NCI-H2196 (cell line): Measurements from ENCODE around the gene FKTN.

Experiments used
- DNase-seq: peaks from one replicate; lab custom pipeline; 2025; ENCODE audit not compliant: unreplicated experiment; lab: John Stamatoyannopoulos, UW

FKTN gene

DNA sequence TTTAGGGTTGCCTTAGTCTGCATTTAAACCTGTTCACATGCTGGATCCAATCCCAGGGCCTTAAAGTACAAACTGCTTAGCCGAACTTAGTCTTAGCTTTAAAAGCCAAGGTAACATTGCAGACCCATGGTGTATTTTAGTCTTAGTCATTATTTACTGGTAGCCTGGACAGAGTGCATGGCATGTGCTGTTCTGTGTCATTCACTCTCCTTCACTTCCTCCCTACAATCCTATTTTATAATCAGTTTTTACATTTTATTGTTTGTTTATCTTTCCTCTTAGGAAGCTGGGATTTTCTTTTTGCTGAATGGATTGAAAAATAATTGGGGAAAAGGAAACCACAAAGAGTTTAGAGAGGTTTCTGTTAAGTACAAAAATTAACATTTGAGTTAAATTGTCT is 74.9 kb downstream of the FKTN start:
- DNase-seq: no peak

DNA sequence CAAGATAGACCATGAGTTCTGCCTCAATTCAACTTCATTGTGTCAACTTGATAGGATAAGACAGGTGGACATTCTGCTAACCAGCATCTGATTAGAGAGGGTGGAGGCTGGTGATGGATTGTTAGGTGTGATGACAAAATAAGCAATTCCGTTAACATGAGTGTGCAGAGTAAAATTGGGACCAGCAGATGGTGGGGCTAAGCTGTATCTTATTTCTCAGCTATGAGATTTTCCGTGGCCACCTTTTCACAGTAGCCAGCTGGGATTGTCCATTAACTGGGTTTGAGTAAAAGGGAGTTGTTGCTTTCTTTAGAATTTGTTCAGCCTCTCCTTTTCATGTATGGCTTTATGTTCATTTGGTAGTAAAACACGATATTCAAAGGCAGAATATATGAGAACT is 75.5 kb downstream of the FKTN start:
- no peak for DNase-seq

DNA sequence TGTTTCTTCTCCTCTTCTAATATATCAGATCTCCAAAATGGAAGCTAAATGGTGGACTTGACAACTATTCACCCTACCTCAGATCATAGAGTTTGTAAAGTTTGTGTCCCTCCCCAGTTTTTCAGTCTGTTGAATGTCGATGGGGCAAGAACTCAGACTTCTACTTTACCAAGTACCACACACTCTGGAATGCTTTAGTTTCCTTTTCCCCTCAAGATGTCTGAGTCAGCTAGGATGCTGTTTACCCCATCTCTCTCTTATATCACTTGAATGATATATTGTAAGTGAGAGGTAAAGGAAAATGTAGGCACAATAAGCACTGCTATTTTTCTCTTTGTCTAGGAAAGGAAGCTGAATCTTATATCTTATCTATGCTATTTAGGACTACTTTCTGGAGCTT is 78.4 kb downstream of the FKTN start:
- no peak for DNase-seq

DNA sequence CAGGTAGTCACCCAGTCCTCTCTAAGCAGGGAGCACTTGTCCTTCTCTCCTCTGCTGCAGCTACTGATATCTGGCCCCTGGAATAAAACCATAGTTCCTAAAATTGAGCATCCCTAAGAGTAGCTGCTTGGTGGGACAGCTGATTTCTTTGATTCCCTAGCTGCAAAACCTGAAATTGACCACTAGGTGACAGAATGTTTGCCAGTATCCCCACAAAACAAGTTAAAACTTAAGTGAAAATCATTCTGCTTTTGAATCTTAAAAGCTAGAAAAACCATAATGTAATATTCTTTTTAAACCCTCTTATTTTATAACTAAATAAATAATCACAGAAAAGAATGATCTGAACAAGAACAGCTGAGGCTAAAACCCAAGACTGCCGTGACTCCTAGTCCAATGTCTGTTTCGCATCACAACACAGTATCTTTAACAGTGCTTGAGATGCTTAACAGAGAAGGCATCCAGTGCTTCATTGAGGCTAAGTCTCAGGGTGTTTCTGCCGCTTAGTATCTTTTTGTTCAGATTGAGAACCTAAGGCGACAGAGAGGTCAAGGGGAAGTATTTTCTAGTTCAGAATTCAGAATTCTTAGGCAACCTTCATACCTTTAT is 80.0 kb downstream of the FKTN start:
- no peak for DNase-seq

DNA sequence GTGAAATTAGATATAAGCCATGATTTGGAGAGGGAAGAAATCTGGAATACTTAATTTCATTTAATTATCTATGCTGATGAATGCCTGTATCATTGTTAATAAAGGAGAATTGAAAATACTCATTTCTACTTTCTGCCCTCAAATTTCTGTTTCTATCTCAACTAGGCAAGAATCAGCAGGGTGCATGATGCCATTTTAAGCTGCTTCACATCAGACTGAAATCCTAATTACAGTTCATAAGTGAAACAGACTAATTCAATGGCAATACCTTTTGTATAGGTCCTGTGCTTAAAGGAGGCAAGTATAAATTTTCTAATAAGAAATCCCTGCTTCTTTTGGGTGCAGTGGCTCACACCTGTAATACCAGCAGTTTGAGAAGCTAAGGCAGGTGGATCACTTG is 82.0 kb downstream of the FKTN start:
- no peak for DNase-seq

DNA sequence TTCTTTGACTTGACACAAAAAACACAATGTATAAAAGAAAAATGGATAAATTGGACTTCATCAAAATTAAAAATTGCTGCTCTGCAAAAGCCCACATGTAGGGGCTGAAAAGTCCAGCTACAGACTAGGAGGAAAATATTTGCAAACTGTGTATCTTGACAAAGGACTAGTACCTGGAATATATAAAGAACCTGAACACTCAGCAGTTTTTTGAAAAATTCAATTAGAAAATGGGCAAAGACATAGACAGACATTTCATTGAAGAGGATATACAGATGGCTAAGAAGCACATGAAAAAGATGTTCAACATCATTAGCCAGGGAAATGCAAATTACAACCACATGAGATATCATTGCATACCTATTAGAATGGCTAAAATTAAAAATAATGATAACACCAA is 85.9 kb downstream of the FKTN start:
- DNase-seq: no peak

DNA sequence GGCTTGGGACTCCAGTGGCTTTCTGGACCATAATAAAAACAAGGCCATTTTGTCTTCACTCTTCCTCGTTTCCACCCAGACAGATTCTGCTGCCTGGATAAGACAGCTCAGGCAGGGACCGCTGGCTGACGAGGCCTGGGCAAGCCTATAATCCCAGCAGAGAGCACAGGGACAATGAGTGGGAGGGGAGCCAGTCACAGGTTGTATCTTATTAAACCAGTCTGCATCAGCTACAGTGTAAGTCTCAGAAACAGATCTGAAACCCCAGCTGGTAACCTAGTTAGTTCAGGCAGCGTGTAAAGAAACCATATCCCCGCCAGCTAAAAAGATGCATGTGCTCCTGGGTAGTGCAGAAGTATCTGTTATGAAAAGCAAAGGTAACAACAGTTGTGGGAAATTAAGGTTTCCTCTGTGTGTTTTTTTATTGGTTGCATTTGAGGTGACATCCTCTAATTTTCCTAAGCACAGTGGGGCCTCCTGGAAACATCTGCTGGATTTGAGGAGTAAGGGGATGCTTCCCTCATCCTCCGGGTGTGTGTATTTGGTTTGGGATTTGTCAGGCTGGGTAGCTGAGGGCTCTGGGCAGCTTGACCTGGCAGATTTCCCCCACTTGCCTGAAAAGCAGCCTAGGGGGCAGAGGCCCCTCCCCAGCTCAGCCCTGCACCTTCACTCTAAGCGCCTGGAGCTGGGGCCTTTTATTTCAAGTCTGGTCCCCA is 89.1 kb downstream of the FKTN start:
- DNase-seq: no peak

DNA sequence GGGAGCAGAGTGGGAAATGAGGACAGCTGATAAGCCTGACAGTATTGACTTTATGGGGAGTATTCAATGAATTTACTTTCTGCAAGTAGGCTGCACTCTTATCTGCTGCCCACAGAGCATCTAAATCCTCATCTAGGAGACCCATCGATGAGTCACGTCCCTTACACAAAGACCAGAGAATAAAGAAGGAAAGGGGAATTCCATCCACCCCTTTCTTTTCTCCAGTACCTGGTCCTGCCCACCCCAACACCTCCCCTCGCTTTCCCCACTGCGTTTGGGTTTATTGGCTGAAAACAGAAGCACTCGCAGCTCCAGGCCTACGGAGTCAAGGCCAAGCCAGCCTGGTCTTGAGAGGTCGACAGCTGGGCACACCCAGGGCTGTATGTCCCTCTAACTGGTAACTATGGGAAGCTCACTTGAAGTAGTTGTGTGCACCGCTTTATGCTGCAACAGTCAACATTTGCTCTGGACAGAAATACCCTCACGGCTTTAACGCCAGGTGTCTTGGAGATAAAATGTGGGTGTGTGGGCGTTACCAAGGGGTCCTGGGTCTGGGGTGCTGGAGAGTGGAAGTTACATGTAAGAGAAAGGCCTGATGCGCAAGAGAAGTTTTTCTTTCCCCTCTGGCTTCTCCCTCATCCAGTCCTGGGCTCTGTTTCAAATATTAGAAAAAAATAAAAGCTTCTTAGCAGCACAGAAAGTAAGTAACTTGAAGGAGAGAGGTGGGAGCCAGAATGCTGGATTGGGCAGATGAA is 89.8 kb downstream of the FKTN start:
- DNase-seq: no peak

DNA sequence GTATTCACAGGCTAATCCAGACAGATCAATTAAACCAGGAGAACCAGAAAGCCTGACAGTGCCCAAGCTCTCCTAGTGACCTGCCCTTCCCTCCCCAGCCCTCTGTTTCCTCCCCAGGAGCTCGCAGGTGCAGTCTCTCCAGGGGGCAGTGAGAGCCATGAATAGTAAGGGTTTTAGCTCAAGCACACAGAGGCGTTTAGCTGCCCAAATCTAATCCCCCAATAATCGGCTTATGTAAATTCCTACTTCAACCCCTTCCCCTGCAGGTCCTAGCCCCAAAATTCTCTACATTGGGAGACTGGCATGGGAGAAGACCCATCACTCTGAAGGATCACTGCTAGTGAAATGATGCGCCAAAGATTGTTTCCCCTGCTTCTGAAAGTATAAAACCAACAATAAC is 93.9 kb downstream of the FKTN start:
- DNase-seq: no peak

DNA sequence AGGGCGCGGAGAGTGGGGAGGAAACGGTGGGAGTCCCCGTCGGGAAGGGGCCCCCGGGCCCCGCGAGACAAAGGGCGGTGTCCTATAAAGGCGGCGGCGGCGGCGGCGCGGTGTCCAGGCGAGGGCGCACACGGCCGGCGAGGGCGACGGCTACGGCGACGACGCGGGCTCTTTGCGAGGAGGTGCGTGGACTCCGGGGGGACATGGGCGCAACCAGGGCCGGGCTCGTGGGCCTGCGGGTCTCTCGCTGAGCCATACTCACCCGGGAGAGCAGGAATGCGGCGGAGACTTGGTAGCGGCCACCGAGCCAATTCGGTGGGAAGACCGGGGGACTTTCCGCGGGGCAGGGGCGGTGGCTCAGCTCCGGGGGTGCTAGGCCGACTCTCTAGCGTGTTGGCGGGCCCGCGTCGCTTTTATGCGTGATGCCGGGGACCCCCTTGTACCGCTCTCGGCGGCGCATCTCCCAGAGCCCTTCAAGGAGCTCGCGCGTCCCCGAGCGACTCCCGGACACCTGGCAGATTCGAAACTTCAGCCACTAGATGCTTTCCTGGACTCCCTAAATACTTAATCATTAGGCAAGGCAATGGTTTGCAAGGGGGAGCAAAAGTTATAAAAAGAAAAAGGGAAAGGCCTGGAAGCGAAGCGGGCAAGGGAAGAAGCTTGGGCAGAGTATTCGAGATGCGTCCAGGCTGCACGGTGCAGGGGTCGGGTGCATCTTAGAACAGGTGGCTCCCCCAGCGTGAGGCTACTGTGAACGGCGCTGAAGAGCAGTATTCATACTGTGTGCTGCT is 98.4 kb downstream of the FKTN start:
- DNase-seq: peak; percentile 23

DNA sequence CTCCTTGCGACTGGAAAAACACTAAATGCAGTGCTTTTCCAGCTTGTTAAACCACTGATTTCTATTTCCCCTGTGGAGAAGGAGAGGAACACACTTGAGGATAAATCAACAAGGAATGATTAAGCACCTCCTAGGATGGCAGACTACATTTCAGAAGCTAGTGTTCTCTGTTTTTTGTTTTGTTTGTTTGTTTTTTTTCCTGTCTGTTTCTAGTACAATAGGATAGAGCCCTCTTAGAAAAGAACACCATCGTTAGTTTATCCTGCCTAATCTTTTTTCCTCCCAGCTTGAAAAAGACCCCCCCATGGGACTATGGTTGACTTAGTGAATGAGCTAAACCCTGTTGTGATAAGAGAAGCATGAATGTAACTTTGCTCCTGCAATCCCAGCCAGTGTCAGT is 100.4 kb downstream of the FKTN start:
- DNase-seq: no peak

DNA sequence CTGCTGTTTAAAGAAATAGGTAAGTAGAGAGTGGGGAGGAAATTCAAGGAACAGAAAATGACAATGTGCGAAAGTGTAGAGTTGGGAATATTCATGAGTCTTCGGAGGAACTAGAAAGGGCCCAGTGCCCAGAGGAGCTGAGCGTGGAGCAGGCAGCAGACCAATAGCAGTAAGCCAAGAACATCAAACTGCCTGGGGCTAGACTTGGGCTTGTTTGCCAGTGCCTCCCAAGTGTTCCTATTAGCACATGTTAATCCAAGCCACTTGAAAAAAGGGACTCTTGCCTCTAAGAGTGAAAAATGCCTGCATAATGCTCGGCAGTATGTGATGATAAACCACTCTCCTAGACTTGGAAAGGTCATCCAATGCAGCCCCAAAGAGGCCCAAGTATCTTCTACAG is 103.1 kb downstream of the FKTN start:
- no peak for DNase-seq

DNA sequence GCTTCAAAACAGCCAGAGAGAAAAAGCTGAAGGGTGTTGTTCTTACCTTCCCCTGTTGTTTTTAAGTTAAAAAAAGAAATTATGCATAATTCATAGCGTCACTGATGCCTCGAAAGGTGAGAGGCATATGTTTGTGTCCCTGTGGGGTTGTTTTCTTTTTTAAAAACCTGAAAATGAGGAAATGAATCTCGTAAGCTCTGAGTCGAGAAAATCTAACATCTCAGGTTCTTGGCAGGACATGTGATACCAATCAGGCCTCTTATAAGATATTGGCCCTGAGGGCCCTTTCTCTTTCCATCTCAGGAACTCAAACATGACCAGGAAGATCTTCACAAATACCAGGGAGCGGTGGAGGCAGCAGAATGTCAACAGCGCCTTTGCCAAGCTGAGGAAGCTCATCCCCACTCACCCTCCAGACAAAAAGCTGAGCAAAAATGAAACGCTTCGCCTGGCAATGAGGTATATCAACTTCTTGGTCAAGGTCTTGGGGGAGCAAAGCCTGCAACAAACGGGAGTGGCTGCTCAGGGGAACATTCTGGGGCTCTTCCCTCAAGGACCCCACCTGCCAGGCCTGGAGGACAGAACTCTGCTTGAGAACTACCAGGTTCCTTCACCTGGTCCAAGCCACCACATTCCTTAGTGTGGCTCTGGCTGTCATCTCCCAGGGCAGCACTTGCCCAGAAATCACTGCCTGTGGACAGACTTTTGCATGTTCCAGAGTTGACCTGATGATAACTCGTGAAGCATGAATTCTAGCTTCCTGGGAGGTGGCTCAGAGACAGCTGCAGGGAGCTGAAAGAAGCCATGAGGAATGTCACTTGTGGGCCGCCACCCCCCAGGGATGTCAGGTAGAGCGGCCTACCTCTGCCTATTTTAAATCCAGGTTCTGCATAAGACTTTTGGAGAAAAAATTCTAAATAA is 104.5 kb downstream of the FKTN start, which contains the start of gene TAL2:
TSS of gene TAL2 (plus strand) at position 274 of the 921 bp plus-strand sequence. CDS start at position 314, 40 bp downstream.
- no peak for DNase-seq

DNA sequence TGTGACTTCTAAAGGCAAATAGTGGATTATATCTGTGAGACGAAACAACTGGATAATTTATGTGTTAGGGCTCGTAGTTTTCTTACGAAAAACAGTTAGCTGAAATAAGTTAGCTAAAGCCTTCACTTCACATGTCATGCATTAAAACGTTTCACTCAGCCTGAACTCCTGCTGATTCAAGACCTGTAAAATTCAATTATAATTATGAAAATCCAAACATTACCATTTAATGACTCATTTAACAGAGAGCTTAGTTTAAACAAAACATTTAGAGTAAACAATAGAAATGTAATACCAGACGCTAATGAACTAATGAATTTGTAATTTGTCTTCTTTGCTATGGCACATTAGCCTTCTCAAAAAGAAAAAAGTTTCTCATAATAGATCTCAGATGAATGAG is 106.0 kb downstream of the FKTN start:
- DNase-seq: no peak

DNA sequence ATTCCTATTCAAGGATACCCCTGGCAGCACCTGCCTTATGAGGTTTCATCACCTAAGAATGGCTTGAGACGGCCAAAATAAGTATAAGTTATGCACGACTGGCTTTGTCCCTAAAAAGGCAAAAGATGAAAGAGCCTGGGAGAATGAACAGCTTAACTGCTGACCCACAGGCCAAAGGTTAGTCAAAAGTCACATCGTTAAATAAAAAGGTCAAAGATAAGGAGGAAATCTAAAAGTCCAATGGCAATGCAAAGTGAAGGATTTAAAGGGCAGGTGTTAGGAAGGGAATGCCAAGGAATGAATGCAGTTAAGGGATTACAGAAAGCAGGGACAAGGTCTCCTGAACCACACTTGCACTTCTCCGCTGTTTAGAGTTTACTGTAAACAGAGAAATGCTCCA is 109.9 kb downstream of the FKTN start:
- no peak for DNase-seq

DNA sequence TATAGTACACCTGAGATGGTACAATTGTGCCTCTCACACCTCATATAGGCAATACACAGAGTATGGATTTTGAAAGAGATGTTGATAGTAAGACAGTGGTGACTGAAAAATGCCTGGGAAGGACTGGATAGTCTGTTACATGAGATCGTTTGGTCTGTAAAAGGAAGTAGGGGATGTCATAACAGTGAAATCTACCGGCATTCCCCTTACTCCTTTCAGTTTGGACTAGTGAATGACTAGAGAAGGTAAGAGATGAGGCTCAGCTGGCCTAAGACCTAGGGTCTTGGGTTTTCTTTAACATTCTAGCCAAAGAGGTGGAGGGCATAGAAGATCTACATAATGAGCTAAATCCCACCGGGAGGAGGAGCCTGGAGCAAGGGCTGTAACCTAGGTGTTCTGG is 112.4 kb downstream of the FKTN start:
- DNase-seq: no peak

DNA sequence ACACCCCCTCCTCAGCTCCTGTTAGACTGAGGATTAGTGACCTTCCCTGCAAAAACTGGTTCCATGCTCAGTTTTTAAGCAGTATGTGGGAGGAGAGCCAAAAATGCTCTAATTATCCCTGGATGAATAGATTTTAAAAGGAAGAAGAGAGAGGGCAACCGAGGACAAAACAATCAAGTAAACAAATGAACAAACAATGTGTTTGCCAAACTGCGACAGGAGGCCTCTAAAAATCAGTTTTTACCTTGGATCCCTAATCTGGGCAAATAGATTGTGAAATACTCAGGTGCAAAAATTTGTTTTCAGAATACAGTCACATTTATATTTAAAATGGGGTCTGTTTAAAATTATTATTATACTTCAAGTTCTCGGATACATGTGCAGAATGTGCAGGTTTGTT is 112.8 kb downstream of the FKTN start:
- DNase-seq: no peak

DNA sequence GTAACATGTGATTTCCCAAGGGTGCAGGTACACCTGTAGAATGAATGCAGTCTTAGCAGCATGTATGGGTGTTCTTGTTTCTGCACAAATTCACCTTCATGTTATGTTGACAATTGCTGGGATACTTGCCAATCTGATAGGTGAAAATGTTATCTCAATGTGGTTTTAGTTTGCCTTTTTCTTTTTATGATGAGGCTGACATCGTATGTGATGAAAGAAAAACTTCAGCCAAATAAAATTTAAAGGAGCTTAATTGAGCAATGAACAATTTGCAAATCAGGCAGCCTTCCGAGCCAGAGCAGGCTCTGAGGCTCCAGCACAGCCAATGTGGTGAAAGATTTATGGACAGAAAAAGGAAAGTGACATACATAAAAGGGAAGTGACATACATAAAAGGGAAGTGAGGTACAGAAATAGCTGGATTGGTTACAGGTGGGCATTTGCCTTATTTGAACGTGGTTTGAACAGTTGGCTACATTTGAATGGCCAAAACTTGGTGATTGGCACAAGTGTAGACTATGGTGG is 114.8 kb downstream of the FKTN start:
- no peak for DNase-seq

DNA sequence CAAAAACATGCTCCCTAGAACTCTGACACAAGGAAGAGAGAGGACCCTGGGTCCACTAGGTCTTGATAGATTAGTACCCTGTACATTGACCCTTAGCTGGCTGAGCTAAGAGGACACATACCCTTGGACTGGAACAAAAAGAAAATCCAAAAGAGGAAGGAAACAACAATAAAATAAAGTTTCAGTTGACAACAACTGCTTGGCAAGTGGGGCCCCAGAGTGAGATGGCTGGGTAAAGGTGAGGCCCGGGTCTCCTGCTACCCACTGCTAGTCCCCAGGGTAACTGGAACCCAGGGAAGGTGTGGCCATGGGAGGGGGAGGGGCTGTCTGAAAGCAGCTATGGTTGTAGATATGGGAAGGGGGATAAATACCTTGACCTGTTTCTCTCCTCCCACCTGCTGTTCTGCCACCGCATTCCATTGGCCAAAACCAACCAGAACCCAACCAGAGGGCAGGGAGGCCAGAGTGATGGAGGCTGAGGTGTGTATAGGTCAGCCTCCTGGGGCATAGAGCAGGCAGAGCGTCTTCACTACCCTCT is 116.0 kb downstream of the FKTN start:
- no peak for DNase-seq

DNA sequence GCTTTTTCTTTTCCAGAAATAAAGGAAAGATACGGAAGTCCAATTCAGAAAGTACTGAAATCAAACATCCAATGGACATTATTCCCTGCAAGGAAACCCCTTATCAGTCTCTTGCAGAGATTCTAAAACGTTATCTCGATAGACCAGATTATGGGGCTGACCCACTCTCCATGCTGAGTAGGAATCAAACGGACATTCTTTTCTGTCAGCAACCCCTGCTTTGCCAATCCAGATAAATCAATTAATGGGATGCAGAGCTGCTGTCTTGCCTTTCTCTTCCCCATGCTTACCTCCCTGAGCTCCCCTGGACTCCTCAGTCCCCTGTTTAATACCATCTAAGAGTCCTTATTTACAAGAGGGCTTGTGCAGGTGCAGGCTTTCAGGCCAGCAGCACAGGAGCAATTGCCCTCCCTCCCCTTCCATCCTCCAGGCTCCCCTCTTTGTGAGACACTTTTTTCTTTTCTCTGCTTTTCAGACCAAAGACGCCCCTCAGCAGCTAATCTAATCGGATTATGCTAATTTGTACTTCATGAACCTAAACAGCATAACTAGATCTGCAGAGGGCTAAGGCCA is 118.5 kb downstream of the FKTN start:
- DNase-seq: no peak
